ENCODE results near the gene PRSS3.
A peak's percentile ranks its signal among the peaks of the same experiment; 100 is the strongest.
"Not testable (repeated sequence)": the region's sequence is repeated elsewhere in the genome, so short reads cannot be mapped to it uniquely, and the experiment has no call there.

Gene PRSS3

DNA sequence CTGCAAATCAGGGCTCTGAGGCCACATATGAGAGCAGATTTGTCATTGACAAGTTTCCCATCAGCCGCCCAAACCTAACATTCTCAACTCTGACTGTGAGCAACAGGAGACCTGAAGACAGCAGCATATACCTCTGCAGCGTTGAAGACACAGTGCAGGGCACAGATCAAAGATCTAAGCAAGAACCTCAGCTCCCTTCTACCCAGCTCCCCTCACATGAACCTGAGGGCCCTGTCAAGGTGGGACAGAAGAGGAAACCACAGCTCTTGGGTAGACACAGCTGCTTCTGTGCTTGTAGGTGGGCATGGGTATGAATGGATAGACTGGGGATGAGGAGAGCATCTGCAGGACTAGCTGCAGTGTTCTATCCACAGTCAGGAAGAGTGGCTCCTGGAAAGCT is 8.7 kb upstream of the PRSS3 start:
- no peak for DNase-seq (ENCODE audit: low read depth)

DNA sequence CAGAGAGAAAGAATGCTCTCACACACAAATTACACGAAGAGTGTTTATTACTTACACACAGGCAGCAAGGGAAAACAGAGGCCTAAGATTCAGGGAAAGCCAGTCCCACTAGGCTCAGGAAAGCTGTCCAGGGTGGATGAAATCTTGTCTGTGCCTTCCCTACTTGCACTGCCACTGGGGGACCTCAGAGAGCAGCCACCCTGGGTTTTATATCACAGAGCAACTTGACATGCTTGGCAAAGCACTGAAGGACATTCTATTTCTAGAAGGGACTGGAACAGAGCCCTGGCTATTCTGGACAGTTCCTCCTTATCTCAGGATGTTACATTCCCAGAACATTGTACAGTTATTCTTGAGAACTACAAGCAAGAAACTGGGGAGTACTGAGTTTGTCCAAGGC is 7.5 kb upstream of the PRSS3 start:
- no peak for DNase-seq (ENCODE audit: low read depth)

DNA sequence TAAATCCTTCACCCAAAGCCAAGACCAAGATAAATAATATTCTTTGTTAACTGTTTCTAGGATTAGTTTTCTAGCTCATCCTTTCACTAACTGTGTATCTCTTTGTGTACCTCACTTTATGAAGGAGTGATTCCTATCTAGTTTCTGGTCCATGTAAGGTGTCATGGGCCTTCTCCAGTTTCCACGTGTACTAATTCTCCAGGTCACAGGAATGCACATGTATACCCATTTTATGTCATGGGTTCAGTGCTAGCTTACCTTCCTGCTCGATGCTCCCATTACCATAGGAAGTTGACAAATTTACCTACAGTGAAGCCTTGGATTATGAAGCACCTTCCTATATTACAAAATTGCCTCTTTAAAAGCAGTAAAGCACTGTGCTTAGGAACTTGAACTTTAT is 5.9 kb upstream of the PRSS3 start:
- not testable (repeated sequence) for DNase-seq (ENCODE audit: low read depth)

DNA sequence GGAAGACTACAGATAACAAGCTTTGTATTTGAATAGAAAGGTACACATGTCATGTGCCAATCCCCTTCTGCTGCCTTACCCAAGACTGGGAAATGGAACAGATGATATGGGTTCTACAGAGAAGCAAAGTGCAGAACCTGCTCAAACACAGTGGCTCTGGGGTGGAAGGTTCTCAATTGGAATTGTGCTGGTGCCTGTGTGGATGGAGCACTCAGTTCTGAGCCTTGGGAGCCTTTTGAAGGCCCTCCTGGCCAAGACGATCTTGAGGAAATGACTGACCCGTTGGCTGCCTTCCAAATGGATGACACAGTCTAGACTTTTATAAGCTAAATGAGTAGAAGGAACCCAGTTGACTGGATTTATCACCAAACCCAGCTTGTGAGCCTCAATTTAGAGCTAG is 4.2 kb upstream of the PRSS3 start:
- DNase-seq (ENCODE audit: low read depth): no peak

DNA sequence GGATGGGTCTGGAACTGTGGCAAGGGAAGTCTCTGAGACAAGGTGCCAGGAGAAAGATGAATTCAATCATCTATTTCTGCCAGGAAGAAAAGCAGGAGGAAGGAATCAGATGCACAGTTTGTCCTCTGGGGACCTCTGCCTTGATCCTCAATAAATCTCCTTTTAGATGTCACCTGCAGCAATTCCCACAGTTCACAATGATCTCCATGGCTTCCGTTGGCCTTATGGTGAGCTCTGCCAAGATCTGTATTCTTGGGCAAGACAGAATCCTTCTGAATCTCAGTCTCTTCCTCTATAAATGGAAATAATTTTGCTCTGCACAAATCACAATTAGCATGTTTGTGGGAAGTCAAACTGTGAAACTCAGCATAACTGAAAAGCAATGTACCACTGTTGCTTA is 1.9 kb upstream of the PRSS3 start:
- DNase-seq (ENCODE audit: low read depth): not testable (repeated sequence)

DNA sequence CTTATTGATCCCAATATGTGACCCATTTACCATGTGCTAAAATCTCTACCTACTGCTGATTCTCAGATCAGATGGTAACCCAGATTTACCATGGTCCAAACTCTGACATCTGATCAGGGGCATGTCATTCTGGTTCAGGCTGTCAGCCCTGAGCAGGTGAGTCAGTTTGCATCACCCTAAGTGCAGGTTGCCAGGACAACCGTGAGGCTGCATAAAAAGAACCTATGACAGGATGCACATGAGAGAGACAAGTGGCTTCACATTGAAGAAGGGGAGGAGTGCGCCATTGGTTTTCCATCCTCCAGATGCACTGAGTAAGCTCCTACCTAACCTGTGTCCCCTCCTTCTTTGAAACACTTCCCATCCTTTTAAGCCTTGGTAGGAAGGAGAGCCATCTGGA is 801 bp upstream of the PRSS3 start:
- no peak for DNase-seq (ENCODE audit: low read depth)

DNA sequence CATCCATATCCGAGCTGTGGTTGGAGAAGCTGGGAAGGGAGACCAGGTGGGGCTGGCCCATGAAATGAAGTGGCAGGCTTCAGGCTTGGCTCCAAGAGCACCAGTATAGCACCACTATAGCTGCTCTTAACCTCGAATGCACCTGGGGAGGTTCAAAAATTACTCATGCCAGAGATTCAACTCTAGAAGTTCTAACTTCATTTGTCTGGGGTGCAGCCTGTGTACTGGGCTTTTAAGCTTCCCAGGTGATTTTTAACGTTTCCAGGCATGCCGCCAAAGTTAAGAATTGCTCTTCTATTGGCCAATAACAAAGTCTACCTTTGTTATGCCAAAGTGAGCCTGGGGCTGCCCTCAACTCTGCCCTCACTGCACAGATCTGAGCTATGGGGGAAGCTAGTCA is 458 bp downstream of the PRSS3 start:
- DNase-seq (ENCODE audit: low read depth): no peak

DNA sequence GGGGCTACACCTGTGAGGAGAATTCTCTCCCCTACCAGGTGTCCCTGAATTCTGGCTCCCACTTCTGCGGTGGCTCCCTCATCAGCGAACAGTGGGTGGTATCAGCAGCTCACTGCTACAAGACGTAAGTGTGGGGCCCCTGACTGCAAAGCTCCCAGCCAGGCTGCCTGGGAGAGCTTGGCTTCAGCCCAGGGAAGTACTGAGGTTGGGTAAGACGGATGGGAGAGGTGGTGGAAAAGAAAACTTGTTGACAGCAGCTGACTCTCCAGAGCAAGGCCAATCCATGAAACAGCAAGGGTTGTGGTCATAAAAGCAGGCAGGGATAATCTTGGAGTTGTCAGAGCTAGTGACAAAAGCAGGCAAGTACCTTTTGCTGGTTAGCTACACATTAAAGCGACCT is 1.3 kb downstream of the PRSS3 start:
- not testable (repeated sequence) for DNase-seq (ENCODE audit: low read depth)

DNA sequence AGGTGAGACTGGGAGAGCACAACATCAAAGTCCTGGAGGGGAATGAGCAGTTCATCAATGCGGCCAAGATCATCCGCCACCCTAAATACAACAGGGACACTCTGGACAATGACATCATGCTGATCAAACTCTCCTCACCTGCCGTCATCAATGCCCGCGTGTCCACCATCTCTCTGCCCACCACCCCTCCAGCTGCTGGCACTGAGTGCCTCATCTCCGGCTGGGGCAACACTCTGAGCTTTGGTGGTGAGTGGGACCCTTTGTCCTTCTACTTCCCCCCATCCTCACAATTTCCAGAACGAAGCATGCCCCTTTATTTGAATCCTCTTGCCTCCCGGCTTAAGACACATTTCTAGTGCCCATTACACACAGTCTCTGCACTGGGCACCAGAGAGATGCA is 2.5 kb downstream of the PRSS3 start:
- DNase-seq (ENCODE audit: low read depth): no peak

DNA sequence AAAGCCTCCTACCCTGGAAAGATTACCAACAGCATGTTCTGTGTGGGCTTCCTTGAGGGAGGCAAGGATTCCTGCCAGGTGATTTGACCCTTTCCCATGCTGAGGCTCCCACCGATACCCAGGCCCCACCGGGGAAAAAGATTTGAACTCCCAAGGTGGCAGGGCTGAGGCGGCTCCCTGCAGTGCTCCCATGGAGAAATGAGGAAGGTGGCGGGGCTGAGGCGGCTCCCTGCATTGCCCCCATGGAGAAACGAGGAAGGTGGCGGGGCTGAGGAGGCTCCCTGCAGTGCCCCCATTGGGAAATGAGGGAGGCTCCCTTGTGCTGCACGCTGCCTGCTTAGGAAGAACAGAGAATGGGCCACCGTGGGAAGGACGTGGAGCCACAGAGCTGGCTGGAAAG is 3.2 kb downstream of the PRSS3 start:
- DNase-seq (ENCODE audit: low read depth): no peak

DNA sequence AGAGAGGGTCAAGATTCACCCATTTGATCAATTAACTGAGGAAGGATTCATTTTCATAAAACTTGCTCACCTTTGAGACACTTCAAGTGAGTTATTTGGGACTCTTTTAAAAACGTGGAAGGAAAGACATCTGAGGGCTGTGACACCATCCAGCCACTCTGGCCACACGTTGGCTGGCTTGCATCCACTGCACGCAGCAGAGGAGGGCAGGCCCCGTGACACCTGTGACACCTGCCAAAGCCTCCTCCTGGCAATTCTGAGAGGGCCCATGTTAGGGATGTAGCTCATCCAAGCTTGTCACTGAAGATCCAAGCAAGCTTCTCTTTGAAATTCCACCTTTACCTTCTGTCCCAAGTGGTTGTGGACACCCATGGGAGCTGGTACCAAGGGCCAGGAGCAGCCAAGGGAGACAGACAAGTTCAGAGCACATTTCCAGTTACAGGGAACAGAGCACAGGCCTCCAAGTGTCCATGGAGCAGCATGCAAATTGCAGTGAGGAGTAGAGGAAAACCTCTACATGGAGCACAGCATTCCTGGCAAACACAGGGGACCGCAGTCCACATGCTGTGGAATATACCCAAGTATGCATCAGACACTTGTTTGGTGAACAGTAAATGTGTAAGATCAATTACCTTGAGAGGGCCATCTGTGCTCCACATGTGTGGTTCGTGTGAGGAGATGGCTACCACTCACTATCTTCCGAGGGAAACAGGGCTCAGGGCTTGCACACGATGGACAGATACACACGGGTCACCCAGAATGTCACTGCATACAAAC is 4.8 kb downstream of the PRSS3 start:
- DNase-seq (ENCODE audit: low read depth): no peak

DNA sequence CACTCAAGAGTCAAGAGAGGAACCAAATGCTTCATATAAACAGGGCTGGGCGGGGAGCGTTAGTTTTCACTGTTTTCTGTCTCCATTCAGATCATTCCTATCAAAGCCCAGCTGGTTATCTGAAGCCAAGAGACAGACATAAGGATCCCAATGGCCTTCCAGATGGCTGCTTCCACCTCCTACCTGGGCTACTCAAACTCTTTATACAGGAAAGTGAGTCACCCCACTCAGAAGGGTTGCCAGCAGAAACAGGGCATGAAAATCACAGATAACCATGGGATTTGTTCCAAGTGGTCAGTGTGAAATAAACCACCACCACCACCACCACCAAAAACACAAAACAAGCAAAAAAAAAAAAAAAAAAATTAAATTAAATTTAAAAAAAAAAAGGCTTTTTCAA is 5.5 kb downstream of the PRSS3 start:
- no peak for DNase-seq (ENCODE audit: low read depth)

DNA sequence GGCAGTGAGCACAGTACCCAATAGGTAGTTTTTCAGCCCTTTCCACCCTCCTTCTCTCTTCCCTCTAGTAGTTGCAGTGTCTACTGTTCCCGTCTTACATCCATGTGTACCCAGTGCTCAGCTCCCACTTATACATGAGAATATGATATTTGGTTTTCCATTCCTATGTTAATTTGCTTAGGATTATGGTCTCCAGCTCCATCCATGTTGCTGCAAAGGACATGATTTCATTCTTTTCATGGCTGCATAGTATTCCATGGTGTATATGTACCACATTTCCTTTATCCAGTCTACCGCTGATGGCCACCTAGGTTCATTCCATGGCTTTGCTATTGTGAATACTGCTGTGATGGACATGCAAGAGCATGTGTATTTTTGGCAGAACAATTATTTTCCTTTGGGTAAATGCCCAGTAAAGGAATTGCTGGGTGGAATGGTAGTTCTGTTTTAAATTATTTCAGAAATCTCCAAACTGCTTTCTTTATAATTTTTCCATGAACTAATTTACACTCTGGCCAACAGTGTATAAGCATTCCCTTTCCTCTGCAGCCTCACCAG is 6.7 kb downstream of the PRSS3 start:
- not testable (repeated sequence) for DNase-seq (ENCODE audit: low read depth)

DNA sequence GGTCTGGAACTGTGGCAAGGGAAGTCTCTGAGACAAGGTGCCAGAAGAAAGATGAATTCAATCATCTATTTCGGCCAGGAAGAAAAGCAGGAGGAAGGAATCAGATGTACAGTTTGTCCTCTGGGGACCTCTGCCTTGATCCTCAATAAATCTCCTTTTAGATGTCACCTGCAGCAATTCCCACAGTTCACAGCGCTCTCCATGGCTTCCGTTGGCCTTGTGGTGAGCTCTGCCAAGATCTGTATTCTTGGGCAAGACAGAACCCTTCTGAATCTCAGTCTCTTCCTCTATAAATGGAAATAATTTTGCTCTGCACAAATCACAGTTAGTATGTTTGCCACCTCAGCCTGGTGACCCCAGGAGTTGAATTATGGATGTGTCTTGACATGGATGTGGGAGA is 8.8 kb downstream of the PRSS3 start:
- not testable (repeated sequence) for DNase-seq (ENCODE audit: low read depth)

DNA sequence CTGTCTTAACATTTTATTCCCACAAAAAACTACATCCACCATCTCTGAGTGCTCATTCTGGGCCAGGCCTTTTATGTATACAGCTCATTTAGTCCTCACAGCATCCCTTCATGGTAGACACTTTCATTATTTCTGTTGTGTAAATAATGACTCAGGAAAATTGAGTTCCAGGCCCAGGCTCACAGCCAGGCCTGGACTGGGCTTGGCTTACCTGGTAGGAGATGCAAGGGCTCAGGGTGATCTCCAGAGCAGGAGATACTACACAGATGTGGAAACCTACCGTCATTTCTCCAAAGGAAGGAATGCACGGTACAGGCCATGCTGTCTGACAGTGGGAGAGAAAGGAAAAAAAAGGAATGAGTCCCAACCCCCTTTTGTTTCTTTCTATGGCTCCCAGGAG is 11.8 kb downstream of the PRSS3 start:
- not testable (repeated sequence) for DNase-seq (ENCODE audit: low read depth)

DNA sequence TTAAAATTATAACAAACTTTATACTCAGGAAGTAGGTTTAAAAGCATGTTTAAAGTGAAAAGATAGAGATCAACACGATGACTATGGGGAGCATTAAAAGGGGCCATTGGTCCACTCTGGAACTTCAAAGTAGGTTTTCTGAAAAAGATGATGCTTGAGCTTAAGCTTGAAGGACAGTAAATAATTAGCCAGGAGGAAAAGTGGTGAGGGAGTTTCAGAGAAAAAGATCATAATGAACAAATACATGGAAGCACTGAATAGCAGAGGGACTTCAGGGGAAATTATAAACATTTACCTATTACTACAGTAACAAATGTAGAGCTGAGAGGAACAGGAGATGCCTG is 13.6 kb downstream of the PRSS3 start:
- DNase-seq (ENCODE audit: low read depth): not testable (repeated sequence)

DNA sequence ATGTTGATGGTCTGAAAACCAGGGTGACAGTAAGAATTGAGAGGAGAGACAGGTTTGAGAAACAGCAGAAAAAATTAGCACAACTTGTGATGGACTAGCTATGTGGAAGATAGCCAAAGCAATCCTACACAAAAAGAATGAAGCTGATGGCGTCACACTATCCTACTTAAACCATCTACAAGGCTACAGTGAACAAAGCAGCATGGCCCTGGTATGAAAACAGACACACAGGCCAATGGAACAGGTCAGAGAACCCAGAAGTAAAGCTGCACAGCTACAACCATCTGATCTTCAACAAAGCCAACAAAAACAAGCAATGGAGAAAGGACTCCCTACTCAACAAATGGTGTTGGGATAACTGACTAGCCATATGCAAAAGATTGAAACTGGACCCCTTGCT is 14.1 kb downstream of the PRSS3 start:
- DNase-seq (ENCODE audit: low read depth): no peak

DNA sequence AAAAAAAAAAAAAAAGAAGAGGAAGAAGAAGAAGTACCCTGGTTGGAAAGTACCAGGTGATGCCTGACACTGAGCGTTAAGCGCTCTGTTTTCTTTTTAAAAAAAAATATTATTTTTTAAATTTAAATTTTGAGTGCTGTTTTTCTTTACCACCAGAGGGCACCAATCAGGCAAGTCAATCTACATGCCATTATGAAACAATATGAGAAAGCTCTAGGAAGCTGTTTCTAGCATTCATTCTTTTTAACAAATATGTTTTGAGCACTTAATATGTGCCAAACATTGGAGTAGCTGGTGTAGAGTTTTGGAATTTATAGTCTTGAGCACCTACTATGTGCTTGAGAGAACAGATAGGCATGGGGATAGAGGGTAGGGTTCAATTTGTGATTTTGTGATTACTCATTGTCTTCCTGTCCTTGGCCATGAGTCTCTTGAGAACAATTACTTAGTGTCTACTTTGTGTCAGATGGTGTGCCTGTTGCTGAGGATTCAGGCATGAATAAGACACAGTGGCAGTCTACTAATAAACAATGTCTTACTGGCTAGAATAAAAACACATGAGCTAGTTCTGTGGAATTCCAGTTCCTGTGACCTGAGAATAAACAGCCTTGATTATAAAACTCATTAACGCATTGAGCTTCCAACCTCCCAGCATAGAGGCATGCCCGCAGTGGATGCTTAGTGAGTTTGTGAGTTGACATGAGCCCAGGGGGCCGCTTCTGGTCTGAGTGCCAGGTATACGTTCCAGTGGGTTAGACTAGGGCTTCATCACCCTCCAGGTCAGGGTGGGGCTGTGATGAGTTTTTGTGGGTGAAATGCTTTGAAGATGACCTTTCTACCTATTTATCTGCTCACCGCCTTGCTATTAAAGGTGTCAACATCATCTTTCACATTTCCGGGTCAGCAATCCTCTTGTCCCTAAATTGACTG is 18.6 kb downstream of the PRSS3 start:
- no peak for DNase-seq (ENCODE audit: low read depth)

DNA sequence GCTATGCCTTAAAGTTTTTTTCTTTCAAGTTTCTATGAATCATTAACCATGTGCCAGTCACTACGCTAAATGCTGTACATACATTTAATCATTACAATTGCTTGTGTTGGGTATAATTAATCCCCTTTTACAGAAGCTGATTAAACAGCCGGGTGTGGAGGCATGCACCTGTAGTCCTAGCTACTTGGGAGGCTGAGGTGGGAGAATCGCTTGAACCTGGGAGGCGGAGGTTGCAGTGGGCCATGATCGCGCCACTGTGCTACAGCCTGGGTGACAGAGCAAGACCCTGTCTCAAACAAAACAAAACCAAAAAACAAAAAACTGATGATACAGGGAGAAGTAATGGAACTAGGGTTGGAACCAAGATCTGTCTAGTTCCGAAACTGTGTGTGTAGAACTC is 20.4 kb downstream of the PRSS3 start:
- DNase-seq (ENCODE audit: low read depth): no peak

DNA sequence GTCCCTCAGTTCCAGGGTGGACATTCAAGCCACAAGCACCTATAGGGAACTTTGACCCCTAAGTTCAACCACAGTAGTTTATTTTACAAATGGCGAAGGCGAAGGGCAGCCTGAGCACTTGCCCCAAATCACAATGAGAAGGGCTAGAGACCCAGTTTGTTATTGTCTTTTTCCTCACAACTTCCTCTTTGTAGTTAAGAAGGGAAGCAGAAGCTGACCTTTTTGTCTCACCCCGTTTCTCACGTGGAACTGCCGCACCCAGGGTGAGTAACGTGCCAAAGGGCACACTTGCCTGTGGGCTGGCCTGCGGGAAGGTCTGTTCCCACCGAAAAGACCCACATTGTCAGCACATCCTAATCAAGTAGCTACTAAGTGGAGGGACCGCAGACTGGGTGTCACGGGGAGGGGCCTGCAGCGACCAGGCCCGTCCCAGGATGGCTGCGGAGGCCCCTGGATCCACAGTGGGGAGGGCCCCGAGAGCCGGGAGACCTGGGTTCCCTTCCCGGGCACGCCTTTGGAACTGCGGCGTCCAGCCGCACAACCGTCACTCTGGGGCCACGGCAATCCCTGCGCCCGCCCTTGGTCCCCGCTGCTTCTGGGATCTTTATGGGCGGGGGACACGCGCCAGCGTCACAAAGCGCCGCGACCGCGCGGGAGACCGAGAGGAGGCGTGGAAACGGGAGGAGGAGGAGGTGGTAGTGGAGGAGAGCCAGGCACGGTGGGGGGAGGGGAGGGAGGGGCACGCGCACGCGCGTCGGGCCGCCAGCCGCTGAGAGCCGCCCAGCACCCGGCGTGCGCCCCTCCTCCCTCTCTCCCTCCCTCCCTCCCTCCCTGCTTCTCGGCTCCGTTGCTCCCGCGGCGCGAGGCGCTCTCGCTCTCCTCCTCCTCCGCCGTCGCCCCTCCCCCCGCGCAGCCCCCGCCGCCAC is 21.2 kb downstream of the PRSS3 start, which contains the start of gene UBE2R2:
Gene UBE2R2 (plus strand): TSS at position 834 of the 926 bp plus-strand sequence. CDS start 598 bp downstream, outside the sequence.
- DNase-seq (ENCODE audit: low read depth): peak; percentile 88

DNA sequence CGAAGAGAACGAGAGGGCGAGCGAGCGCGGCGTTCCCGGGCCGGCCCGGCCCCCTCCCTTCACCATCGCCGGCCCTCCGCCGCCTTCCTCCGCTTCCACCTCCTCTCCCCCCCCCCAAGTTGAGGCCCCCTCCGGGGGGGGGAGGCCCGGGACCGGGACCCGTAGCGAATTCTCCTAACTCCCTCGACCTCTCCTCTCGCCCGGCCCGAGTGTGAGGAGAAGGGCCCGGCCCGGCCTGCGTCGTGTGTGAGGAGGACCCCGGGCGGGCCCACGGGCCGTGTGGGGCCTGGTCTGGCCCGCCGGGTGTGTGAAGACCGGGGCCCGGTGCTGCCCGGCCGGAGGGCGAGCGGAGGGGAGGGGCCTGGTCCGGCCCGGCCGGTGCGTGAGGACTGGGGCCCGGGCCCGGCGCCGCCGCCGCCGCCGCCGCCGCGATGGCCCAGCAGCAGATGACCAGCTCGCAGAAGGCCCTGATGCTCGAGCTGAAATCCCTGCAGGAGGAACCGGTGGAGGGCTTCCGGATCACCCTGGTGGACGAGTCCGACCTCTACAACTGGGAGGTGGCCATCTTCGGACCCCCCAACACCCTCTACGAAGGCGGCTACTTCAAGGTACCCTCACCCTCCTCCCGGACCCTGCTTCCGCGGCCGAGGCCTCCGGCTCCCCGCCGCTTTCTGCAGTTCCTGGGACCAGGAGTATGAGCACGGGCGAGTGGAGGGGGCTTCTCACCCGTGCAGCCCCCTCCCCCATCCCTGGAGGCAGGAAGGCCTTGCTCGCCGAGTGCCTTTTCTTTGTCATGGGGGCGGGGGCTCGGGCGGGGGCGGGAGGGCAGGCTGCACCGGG is 22.2 kb downstream of the PRSS3 start:
- DNase-seq (ENCODE audit: low read depth): peak; percentile 41
